Lower leg skin (tissue), 3 donors: ENCODE results near the gene PABPN1L.

Experiments used
- CTCF ChIP-seq, 3 donors: fragments of 450-650 bp; IDR thresholded peaks; one replicate each; pipeline ENCODE4 v1.5.1; 2016; ENCODE audit warnings: antibody characterized with exemption in 3 of 3, mild to moderate bottlenecking in 3 of 3, moderate library complexity in 2 of 3
- POLR2A ChIP-seq, 2 donors: fragments of 450-650 bp; IDR thresholded peaks; one replicate each; pipeline ENCODE4 v1.6.1; 2016 to 2017; ENCODE audit warnings: antibody characterized with exemption in 2 of 2, mild to moderate bottlenecking in 1 of 2, moderate library complexity in 1 of 2

- no peak for TF ChIP-seq CTCF (IDR thresholded peaks at IDR 0.05)
- no peak for TF ChIP-seq POLR2A (IDR thresholded peaks at IDR 0.05)
Measured at GRCh38 chr16:88903267-88903666, 36.8 kb upstream of the PABPN1L start.
